Right atrium auricular region (tissue), 2 donors: Measurements from ENCODE around the gene MCM9. TPM values are rescaled to one million over a fixed set of nuclear protein-coding genes. Genes with fewer than 3 reads are reported as not detected.

Source experiments
- DNase-seq: peaks from one replicate; pipeline ENCODE4 v3.0.0-alpha.2; 2019; ENCODE audit warnings: low spot score
- H3K27ac ChIP-seq, 2 donors: fragments of 200-600 bp; sonication (generic); 1 replicate in 1 of 2; 2 replicates in 1 of 2; pipeline ENCODE4 v1.5.1; 2016 to 2019
- H3K27me3 ChIP-seq, 2 donors: fragments of 200-600 bp; sonication (generic); one replicate each; pipeline versions ENCODE4 v1.5.1 to v1.6.0; 2017 to 2019
- H3K36me3 ChIP-seq: fragments of 200-600 bp; sonication (generic); one replicate; pipeline ENCODE4 v1.5.1; 2016
- H3K4me1 ChIP-seq, 2 donors: fragments of 200-600 bp; sonication (generic); one replicate each; pipeline versions ENCODE4 v1.5.1 to v1.6.0; 2017 to 2019
- H3K4me3 ChIP-seq, 2 donors: fragments of 200-600 bp; sonication (generic); 1 replicate in 1 of 2; 2 replicates in 1 of 2; pipeline ENCODE4 v1.5.1; 2017 to 2019; ENCODE audit warnings: mild to moderate bottlenecking in 1 of 2, moderate library complexity in 1 of 2
- H3K9me3 ChIP-seq, 2 donors: fragments of 200-600 bp; sonication (generic); one replicate each; pipeline ENCODE4 v1.5.1; 2019
- CTCF ChIP-seq, 2 donors: fragments of 200-600 bp; sonication (generic); IDR thresholded peaks; one replicate each; pipeline ENCODE4 v1.5.1; 2019; ENCODE audit warnings: antibody characterized with exemption in 2 of 2
- total RNA-seq, 2 donors: library from RNA; depleted of rRNA; stranded (reverse); fragments of >200 nt; gene quantifications; one replicate each; pipeline ENCODE4 v1.1.0, GENCODE V29; 2016

MCM9 gene
- total RNA-seq: 1 to 10 TPM; 5.7 to 7.9 TPM

GRCh38 chr6:118934461-118935330, at the start of gene MCM9:
MCM9 (minus strand) TSS chr6:118935159; CDS start chr6:118931723, 3,436 bp downstream.
- TF ChIP-seq CTCF (IDR thresholded peaks at IDR 0.05): no peak
- Histone ChIP-seq H3K4me1 (peaks cover 0 to 13% of the 10 kb centered on the region in 2 donors), H3K36me3 (peaks cover 12% of the 10 kb centered on the region), H3K4me3 (peak within 1 kb of the TSS; percentile 71 to 76), H3K27ac (peak within 1 kb of the TSS; percentile 94), H3K9me3 (no peaks in the 10 kb centered on the region), H3K27me3 (no peaks in the 10 kb centered on the region)
- peak; percentile 85 for DNase-seq

DNA sequence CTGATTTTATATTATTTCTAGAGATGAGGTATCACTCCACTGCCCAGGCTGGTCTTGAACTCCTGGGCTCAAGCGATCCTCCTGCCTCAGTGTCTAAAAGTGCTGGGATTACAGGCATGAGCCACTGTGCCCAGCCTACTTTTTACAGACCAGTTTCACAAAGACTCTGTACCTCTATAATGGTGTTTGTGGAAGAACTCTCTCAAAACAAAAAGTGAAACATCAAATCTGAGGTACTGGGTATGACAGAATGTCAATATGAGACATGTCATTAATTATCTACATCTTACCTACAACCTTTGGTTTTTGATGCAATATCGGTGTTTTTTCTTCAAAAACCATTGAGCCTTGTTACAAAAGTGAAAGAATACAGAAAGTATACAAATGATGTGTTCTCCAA, 49.4 kb upstream of the MCM9 start:
- Histone ChIP-seq H3K4me1 (no peaks in the 10 kb centered on the region), H3K36me3 (no peaks in the 10 kb centered on the region), H3K27me3 (no peaks in the 10 kb centered on the region), H3K9me3 (no peaks in the 10 kb centered on the region), H3K4me3 (no peak overlapping the region), H3K27ac (no peak overlapping the region)
- no peak for TF ChIP-seq CTCF (IDR thresholded peaks at IDR 0.05)
- no peak for DNase-seq

DNA sequence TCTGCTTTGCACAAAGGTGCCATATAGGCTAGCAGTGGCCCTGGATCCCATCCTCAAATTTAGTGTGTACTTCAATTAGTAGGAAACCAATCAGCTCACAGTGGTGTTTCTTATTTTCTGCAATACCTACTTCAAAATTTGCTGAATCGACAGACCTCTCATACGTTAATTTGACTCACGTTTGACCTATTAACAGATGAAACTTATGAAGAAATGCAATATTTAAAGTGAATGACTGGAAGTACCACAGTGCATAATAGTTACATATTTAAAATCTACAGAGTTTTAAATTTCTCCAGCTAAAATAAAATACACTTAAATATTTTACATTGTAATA, 47.6 kb upstream of the MCM9 start:
- DNase-seq: no peak

GRCh38 chr6:118981884-118982574, 47.1 kb upstream of the MCM9 start:
- Histone ChIP-seq H3K4me3 (no peak overlapping the region), H3K27ac (no peak overlapping the region), H3K9me3 (no peaks in the 10 kb centered on the region), H3K36me3 (no peaks in the 10 kb centered on the region), H3K27me3 (no peaks in the 10 kb centered on the region), H3K4me1 (no peaks in the 10 kb centered on the region)
- no peak for DNase-seq
- no peak for TF ChIP-seq CTCF (IDR thresholded peaks at IDR 0.05)

More for the DNA sequence above, 47.6 kb upstream of the MCM9 start:
- no peaks in the 10 kb centered on the region for H3K36me3 ChIP-seq
- H3K27ac ChIP-seq: no peak overlapping the region
- H3K4me1 ChIP-seq: no peaks in the 10 kb centered on the region
- no peaks in the 10 kb centered on the region for H3K27me3 ChIP-seq
- H3K4me3 ChIP-seq: no peak overlapping the region
- TF ChIP-seq CTCF (IDR thresholded peaks at IDR 0.05): no peak
- H3K9me3 ChIP-seq: no peaks in the 10 kb centered on the region

GRCh38 chr6:118980063-118980462, 45.1 kb upstream of the MCM9 start:
- TF ChIP-seq CTCF (IDR thresholded peaks at IDR 0.05): no peak

More at GRCh38 chr6:118980063-118980462, 45.1 kb upstream of the MCM9 start:
- H3K27ac ChIP-seq: no peak overlapping the region
- H3K4me1 ChIP-seq: no peaks in the 10 kb centered on the region
- no peak overlapping the region for H3K4me3 ChIP-seq
- no peaks in the 10 kb centered on the region for H3K36me3 ChIP-seq
- H3K9me3 ChIP-seq: no peaks in the 10 kb centered on the region
- DNase-seq: no peak
- no peaks in the 10 kb centered on the region for H3K27me3 ChIP-seq
